ENCODE measurements around the gene IGF1R.

IGF1R gene

DNA sequence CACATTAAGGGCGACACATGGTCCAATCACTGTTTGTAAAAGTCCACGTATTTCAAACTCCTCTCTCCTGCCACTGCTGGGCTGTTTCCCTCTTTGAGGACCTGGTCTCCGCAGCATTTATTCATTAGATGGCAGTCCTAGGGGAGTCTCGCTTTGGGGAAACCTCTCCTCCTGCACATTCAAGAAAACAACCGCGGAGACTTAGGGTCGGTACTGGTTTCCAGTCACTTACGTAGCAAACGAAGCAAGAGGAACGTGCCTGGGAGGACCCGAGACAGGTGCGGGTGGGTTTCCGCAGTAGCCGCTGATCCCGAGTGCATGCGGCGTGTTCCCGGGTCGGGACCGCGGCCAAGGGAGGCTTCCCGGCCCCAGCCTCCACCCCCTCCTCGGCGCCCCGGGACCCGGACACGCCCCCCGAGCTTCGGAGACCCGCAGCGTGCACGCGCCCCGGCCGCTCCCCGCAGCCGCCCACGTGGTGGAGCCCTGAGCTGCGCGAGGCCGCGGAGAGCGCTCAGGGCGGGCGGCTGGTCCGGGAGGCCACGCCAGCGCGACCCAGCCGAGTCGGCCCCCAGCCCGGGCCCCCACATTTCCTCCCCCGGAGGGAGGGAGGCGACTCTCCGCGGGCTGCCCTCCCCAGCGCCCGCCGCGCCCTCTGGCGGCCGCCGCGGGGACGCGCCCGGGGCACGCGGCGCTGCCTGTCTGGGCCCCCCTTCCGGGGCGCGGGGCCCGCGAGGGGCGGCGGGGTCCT is 1.1 kb upstream of the IGF1R start:
- Histone ChIP-seq H3K27ac (peak overlapping the region in 18 of 21 experiments; percentile 41 to 93 (median 78)), H3K4me3 (peak overlapping the region; percentile 78 to 83 (median 80))

DNA sequence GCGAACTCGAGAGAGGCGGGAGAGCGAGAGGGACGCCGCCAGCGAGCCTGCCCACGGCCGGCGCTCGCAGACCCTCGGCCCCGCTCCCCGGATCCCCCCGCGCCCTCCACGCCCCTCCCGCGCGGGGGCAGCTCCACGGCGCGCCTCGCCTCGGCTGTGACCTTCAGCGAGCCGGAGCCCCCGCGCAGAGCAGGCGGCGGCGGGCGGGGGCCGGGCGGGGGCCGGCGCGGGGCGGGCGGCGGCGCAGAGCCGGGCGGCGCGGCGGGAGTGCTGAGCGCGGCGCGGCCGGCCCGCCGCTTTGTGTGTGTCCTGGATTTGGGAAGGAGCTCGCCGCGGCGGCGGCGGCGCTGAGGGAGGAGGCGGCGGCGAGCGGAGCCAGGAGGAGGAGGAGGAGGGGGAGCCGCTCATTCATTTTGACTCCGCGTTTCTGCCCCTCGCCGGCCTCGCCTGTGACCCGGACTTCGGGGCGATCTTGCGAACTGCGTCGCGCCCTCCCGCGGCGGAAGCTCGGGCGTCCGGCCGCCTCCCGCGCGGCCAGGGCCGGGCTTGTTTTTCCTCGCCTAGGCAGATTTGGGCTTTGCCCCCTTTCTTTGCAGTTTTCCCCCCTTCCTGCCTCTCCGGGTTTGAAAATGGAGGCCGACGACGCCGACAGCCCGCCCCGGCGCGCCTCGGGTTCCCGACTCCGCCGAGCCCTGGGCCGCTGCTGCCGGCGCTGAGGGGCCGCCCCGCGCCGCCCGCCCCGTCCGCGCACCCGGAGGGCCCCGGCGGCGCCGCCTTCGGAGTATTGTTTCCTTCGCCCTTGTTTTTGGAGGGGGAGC is 524 bp downstream of the IGF1R start:
- Histone ChIP-seq H3K27ac (peak overlapping the region; percentile 66 to 93 (median 84)), H3K4me3 (peak overlapping the region; percentile 78 to 83 (median 80))

DNA sequence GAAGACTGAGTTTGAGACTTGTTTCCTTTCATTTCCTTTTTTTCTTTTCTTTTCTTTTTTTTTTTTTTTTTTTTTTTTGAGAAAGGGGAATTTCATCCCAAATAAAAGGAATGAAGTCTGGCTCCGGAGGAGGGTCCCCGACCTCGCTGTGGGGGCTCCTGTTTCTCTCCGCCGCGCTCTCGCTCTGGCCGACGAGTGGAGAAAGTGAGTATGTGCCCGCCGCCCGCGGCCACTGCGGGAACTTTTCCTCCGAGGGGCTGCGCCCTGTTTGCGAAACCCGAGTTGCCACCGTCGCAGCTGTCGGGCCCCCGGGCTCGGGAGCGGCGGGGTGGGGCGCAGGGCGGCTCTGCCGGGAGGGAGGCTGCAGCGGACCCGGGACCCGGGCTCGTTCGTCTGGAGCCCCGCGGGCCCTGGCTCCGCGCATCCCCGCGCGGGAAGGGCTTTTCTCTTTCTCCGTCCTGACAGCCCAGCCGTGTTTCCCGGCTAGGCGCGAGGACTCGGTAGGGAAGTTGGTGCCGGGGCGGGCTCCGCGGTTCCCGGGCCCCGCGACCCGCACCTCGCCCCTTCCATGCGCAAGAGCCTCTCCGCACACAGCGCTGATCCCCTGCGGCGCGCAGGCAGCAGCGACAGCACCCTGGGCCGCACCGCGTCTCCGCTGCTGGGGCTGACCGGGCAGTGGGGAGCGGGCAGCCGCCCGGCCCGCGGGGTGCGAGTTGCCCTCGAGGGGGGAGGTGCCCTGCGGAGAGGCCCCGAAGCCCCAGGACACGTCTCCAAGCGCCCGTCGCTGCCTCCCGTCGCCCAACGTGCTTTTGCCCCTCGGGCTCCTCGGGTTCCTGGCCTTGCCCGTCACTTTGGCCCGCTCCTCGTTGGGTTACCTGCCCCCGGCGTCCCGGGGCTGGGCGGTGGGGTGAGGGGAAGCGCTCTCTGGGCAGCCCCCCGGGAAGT is 1.4 kb downstream of the IGF1R start:
- H3K27ac ChIP-seq = peak overlapping the region in 20 of 21 experiments; percentile 30 to 93 (median 83)
- H3K4me3 ChIP-seq = peak overlapping the region; percentile 78 to 83 (median 80)

DNA sequence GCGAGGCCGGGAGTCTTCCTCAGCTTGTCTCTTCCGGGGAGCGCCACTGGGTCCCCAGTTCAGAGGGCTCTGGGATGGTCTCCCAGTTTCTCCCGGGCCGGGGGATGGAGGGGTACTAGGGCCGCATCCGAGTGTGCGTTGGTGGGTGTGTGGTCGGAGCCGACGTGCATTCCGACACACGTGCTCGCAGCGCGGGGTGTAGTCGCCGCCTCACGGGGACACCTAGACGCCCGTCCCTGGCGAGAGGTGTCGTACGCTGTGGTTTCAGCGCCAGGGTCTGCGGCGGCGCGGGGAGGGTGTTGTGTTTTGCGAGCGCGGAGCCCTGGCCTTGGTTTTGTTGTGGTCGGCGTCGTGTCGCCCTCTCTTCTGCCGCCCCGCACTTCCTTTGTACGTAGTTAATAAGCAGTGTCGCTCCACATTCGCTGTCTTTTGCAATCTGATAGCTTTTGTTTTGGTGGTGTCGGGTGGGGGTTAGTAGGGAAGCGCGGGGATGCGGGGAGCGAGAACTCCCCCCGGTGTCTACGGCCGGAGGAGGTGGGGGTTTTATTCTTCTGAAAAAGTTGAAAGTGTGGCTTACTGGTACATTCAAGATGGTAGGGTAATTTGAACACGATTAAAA is 2.2 kb downstream of the IGF1R start:
- Histone ChIP-seq H3K4me3 (peak overlapping the region; percentile 78 to 83 (median 80)), H3K27ac (peak overlapping the region in 19 of 21 experiments; percentile 30 to 93 (median 83))

DNA sequence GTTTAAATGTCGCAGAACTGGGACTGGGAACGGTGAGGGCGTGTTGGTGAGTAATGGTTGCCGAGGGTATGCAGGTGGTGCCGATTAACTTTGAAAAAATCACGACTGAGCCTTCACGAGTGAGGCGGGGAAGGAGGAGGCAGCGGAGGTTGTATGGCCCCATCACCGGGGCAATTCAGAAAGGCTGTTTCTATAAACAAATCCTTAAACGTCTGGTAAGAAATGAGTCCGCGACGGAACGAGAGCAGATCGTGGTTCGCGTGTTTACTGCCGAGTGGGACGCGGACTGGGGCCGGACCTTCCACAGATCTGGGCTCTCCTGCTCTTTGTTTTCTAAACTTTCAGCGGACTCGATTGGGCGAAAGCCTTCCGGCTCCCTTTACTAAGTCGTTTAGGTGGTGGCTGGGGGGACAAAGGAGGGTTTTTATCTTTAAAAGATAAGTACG is 2.7 kb downstream of the IGF1R start:
- peak overlapping the region in 18 of 21 experiments; percentile 30 to 93 (median 85) for H3K27ac ChIP-seq
- peak overlapping the region; percentile 78 to 83 (median 80) for H3K4me3 ChIP-seq

DNA sequence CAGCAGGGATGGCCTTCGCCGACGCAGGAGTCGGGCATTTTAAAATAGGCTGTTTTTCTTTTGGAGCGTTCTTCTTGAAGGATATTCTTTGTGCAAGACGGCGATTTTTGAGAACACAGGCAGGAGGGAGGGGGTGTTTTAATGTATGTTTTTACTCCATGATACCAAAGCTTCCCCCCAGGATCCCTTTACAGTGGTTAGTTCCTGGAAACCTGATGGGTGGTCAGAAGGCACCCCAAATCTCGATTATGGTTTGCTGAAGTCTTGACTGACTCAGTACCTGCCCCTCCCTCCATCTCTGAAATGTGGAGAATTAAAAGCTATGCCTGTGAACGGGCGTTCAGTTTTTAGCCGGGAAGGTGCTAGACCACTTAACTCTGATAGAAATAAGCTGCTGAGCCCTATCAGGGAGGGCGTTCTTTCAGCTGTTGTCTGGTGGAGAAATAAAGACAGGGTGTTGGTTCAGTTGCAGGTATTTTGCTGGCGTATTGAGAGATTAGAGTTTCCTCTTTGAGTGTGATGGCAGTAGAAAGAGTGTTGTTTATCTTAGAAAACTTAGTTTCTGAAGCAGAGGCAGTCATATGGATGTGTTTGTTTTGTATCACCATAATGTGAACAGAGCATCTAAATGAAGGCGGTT is 3.4 kb downstream of the IGF1R start:
- Histone ChIP-seq H3K4me3 (peak overlapping the region; percentile 78 to 83 (median 80)), H3K27ac (peak overlapping the region in 14 of 21 experiments; percentile 30 to 93 (median 88))

DNA sequence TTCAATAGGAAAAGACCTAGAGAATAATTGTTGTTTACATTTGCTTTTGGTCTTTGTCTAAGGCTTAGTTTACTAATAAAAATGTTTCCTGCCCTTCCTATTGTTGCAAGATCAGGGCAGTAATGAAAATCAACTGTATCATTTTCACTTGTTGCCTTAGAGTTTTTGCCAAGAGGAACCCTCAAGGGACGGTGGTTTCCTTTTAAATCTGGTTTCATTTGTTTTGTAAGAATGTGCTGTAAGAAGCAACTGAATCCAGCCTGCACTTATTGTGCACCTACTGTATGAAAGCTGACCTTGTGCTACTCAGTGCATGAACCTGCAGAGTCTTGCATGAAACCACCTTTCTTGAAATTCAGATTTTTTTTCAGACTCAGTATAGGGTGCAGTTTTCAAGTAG is 5.3 kb downstream of the IGF1R start:
- Histone ChIP-seq H3K27ac (no peak overlapping the region), H3K4me3 (no peak overlapping the region)

DNA sequence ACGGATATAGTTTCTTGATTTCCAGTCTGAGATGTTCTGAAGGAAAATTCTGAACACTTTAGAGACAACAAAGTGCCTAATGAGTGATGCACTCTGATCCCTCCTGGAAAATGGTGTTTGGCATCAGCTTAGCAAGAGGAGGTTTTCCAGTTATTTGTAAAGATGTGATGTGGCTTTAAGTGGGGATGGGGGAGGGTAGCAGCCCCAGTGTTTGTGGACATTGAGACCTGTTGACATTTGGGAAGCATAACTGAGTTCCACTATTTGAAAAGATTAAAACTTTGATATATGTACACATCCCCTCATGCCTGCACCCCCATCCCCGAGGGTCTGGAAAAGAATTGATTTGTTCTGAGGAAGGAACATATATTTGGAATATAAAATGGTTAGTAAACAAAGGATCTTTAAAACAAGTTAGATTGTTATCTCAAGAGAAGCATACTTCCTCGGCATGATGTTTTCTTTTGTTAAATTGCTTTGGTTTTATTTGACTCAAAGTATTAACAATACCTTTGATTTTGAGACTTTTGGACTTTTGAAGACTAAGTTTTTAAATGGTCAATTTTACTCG is 6.5 kb downstream of the IGF1R start:
- no peak overlapping the region for H3K4me3 ChIP-seq
- no peak overlapping the region for H3K27ac ChIP-seq

DNA sequence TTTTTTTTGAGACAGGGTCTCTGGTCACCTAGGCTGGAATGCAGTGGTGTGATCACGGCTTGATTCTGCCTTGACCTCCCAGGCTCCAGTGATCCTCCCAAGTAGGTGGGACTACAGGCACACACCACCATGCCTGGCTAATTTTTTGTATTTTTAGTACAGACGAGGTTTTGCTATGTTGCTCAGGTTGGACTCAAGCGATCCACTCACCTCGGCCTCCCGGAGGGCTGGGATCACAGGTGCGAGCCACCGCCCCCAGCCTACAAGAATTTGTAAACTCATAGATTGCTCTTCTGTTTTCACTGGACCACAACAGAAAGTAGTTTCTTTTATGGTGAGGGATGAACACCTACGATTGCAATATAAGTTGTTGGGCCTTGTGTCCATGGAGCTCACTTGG is 7.4 kb downstream of the IGF1R start:
- H3K4me3 ChIP-seq = no peak overlapping the region

DNA sequence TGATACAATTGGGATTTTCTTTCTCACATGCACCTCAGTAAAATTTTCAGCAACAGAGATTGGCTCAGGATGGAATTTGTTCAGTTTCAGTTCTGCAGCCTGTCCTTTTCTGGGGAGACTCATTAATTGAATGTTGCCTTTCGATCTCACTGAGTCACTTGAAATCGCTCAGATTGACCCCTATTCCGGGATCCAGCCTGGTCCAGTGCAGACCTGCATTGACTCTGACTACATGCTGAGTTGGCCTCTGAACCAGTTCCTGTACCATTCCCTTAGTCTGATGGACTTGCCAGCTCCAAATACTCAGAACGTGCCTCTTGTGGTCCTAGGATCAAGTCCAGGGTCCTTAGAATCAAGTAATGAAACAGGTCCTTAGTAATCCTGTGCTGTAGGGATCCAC is 9.4 kb downstream of the IGF1R start:
- no peak overlapping the region for H3K27ac ChIP-seq
- H3K4me3 ChIP-seq = no peak overlapping the region

More for the DNA sequence above, 7.4 kb downstream of the IGF1R start:
- no peak overlapping the region for H3K27ac ChIP-seq

DNA sequence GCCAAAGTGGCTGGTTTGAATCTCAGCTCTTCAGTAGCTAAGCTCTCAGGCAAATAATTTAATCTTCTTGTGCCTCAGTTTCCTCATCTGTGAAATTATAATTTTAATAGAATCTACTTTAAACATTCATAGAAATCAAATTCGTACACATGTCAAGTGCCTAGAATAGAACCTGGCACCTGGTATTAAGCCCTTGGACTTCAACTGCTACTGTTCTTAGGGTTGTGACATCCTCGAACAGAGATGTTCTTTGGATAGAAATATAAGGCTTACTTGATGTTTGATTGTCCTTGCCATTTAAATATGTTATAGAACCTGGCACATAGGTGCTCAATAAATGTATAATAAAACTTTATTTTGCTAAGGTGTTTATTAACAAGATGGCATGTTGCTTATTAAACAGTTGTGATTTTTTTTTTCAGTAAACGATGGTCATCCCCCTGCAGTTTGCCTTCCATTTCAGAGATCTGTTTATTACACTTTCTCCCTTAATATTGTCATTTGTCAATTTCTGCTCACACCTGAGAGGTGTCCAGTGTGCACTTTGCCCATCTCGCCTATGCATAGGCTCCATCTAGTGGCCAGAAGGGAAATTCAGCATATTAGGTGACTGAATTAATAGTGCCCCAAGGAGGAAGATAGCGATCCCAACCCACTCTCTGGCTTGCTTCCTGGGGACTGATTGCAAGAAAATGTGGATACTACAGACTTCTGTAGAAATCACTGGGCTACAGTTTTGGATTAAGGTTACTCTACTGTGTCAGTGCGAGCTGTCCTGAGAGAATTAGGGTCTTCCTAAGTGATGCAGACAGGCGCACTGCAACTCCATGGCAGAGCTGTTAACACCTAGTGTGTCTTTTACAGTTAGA is 10.7 kb downstream of the IGF1R start:
- no peak overlapping the region for H3K4me3 ChIP-seq
- H3K27ac ChIP-seq = no peak overlapping the region

DNA sequence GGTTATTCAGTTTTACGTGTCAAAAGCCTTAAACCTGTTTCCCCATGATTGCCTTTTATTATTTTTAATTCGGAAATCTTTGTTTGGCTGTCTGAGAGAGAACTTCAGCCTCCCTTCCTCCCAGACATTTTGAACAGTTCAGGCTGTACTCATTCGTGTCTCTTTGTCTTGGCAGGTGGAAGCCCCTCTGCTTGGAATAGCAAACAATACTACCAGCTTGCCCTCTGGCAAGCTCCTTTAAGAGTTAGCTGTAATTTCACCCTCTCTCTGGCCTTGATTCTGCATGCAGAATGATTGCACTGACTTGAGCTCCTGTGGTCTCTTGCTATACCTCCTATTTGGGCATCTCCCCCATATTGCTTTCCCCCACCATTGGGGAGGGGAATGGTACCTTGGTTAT is 11.7 kb downstream of the IGF1R start:
- H3K27ac ChIP-seq = no peak overlapping the region
- H3K4me3 ChIP-seq = no peak overlapping the region

DNA sequence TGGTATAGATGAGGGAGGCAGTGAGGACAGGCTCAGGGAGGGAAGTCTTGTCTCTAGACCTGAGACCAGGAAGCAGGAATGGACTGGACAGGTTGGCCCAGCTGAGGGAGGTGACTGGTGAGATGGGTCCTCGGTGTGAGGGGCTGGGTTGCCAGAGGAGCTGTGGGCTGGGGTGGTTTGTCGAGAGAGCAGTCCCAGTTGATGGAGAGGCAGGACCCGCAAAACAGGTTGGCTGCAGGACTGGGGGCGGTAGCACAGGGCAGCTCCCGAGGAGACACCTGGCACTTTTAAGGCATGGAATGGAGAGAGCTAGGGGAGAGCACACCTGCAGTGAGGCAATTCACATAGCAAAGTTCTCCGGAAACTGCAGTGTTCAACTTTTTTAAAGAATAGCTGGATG is 14.7 kb downstream of the IGF1R start:
- H3K27ac ChIP-seq = no peak overlapping the region
- no peak overlapping the region for H3K4me3 ChIP-seq

DNA sequence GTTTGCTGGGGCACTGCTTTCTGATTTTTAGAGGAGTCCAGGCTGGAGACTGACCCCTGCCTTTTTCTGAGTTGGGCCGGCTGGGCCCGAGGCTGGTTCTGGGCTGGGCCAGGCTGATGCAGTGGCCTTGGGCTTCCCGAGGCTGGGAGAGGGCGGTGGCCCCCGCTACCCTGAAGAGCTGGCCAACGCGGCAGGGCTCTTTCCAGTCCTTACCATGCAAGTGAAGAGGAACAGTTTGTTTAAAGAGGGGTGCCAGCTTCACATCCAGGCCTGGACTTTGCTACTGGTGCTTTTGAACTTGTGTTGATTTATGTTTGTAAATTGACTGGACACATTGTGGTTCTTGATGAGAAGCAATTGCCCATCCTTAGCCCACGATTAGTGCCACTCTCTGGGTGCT is 15.3 kb downstream of the IGF1R start:
- H3K4me3 ChIP-seq = no peak overlapping the region
- H3K27ac ChIP-seq = no peak overlapping the region

DNA sequence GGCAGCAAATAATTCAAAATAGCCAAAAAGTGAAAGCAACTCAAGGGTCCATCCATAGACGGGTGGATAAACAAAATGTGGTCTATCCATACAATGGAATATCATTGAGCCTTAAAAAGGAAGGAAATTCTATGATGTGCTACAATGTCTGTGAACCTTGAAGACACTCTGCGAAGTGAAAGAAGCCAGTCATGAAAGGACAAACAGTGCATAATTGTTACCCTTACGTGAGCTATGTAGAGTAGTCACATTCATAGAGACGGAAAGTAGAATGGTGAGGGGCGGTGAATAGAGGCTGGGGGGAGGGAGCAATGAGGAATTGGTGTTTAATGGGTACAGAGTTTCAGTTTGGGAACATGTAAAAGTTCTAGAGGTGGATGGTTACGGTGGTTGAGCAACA is 18.1 kb downstream of the IGF1R start:
- Histone ChIP-seq H3K4me3 (no peak overlapping the region), H3K27ac (no peak overlapping the region)

DNA sequence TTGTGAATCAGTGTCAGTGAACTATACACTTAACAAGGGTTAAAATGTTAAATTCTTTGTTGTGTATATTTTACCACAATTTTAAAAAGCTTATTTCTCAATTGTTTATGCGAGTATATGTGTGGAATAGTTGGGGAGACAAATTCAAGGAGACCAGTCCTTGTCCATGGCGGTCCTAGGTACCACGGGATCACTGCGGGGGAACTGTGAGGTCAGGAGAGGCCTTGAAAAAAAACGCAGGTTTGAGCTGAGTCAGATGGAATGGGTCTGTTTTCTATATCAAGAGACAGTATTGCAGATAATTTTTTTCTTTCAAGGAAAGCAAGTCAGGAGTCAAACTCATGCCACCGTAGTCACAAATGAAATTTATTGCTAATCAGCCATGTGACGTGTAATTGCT is 18.5 kb downstream of the IGF1R start:
- Histone ChIP-seq H3K27ac (no peak overlapping the region), H3K4me3 (no peak overlapping the region)

DNA sequence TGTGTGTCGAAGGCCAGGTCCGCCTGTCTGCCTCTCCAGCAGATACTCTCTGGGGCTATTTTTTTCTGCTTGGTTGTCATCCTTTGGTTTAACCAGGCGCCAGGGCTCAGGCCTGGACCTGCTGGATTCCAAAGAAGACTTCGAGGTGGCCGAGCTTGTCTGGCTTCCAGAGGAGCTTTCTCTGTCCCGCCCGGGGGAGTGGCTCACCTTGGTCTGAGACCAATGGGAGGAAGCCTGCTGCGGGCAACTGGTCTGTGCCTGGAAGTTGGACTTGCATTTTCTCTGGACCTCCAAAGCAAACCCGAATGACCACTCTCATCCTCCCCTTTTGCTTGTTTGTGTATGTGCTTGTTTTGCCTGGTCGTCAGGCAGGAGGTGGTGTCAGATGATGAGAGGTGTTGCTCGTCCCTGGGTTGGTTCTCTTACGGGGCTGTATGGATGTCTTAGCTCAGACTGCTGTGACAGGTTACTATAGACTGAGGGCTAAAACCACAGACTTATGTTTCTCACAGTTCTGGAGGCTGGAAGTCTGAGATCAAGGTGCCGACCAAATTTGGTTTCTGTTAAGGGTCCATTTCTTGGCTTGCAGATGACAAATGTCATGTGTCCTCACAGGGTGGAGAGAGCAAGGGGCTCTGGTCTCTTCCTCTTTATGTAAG is 19.3 kb downstream of the IGF1R start:
- Histone ChIP-seq H3K27ac (peak overlapping the region in 4 of 21 experiments; percentile 4 to 69 (median 32)), H3K4me3 (no peak overlapping the region)
